ENCODE results near the gene RMDN2. TPM values are rescaled to one million over a fixed set of nuclear protein-coding genes. Genes with fewer than 3 reads are reported as not detected.
"Not testable (repeated sequence)": the region's sequence is repeated elsewhere in the genome, so short reads cannot be mapped to it uniquely, and the experiment has no call there.

The RMDN2 gene
- total and polyA plus RNA-seq, 12 donors = 28.5 to 126 (median 55.9) TPM

GRCh38 chr2:37926635-37927034 is 1.5 kb downstream of the RMDN2 start:
- TF ChIP-seq CTCF (IDR thresholded peaks at IDR 0.05) (no peak), POLR2A (IDR thresholded peaks at IDR 0.05) (no peak)
- H3K4me3 ChIP-seq = peak overlapping the region in 1 of 4 donors; percentile 51
- no peaks in the 10 kb centered on the region for H3K36me3 ChIP-seq (replicated peaks in 1 of 2)
- H3K27ac ChIP-seq = no peak overlapping the region
- no peaks in the 10 kb centered on the region for H3K27me3 ChIP-seq
- WGBS, 4 donors = 87 to 93% (median 91%) methylated on average over 6 of the region's 6 CpGs
- DNase-seq = no peak
- H3K4me1 ChIP-seq (replicated peaks in 1 of 2) = peaks cover 17 to 43% of the 10 kb centered on the region in 2 donors
- no peaks in the 10 kb centered on the region for H3K9me3 ChIP-seq (replicated peaks in 1 of 3)
- intact Hi-C loops (cut with DNase I) = no loop called here

GRCh38 chr2:37928377-37928776 is 3.3 kb downstream of the RMDN2 start:
- TF ChIP-seq POLR2A (IDR thresholded peaks at IDR 0.05) (no peak), CTCF (IDR thresholded peaks at IDR 0.05) (no peak)
- 79 to 88% (median 86%) methylated on average over 2 of the region's 2 CpGs for WGBS, 4 donors
- Histone ChIP-seq H3K27me3 (no peaks in the 10 kb centered on the region), H3K9me3 (replicated peaks in 1 of 3) (no peaks in the 10 kb centered on the region), H3K27ac (no peak overlapping the region), H3K36me3 (replicated peaks in 1 of 2) (no peaks in the 10 kb centered on the region), H3K4me1 (replicated peaks in 1 of 2) (peaks cover 17 to 43% of the 10 kb centered on the region in 2 donors), H3K4me3 (no peak overlapping the region)
- intact Hi-C loops (cut with DNase I) = no loop called here
- DNase-seq = no peak

GRCh38 chr2:37930392-37930791 is 5.3 kb downstream of the RMDN2 start:
- DNase-seq; H3K36me3 ChIP-seq (replicated peaks in 1 of 2); H3K4me3 ChIP-seq; intact Hi-C loops (cut with DNase I); H3K27ac ChIP-seq; H3K9me3 ChIP-seq (replicated peaks in 1 of 3); H3K27me3 ChIP-seq: not testable (repeated sequence)
- WGBS, 4 donors = 87 to 91% (median 89%) methylated on average over 5 of the region's 5 CpGs
- peaks cover 17 to 44% of the 10 kb centered on the region in 2 donors for H3K4me1 ChIP-seq (replicated peaks in 1 of 2)

GRCh38 chr2:37932873-37933272 is 7.8 kb downstream of the RMDN2 start:
- H3K36me3 ChIP-seq (replicated peaks in 1 of 2); H3K4me3 ChIP-seq; H3K27me3 ChIP-seq; H3K27ac ChIP-seq; H3K9me3 ChIP-seq (replicated peaks in 1 of 3); intact Hi-C loops (cut with DNase I); DNase-seq: not testable (repeated sequence)
- WGBS, 4 donors = 97 to 100% (median 98%) methylated on average over 1 to 19 of the region's 28 CpGs
- H3K4me1 ChIP-seq (replicated peaks in 1 of 2) = peaks cover 16 to 26% of the 10 kb centered on the region in 2 donors

- intact Hi-C loops (cut with DNase I) = no loop called here
- Histone ChIP-seq H3K4me1 (replicated peaks in 1 of 2) (peaks cover 9 to 14% of the 10 kb centered on the region in 2 donors), H3K4me3 (peak overlapping the region in 1 of 4 donors; percentile 44), H3K27ac (no peak overlapping the region), H3K9me3 (replicated peaks in 1 of 3) (no peaks in the 10 kb centered on the region), H3K36me3 (replicated peaks in 1 of 2) (no peaks in the 10 kb centered on the region), H3K27me3 (no peaks in the 10 kb centered on the region)
- DNase-seq = no peak
- no peak for TF ChIP-seq POLR2A (IDR thresholded peaks at IDR 0.05)
- no peak for TF ChIP-seq CTCF (IDR thresholded peaks at IDR 0.05)
- 26 to 43% (median 36%) methylated on average over 7 of the region's 7 CpGs for WGBS, 4 donors
Observed at GRCh38 chr2:37934591-37935513, 9.8 kb downstream of the RMDN2 start.

GRCh38 chr2:37937568-37937967 is 12.5 kb downstream of the RMDN2 start:
- peaks cover 9 to 14% of the 10 kb centered on the region in 2 donors for H3K4me1 ChIP-seq (replicated peaks in 1 of 2)
- H3K9me3 ChIP-seq (replicated peaks in 1 of 3); DNase-seq; H3K27me3 ChIP-seq; H3K27ac ChIP-seq; H3K36me3 ChIP-seq (replicated peaks in 1 of 2); intact Hi-C loops (cut with DNase I); H3K4me3 ChIP-seq: not testable (repeated sequence)
- 12 to 45% (median 26%) methylated on average over 1 of the region's 1 CpG for WGBS, 4 donors

- H3K4me1 ChIP-seq (replicated peaks in 1 of 2); intact Hi-C loops (cut with DNase I); H3K36me3 ChIP-seq (replicated peaks in 1 of 2); DNase-seq; H3K27me3 ChIP-seq; H3K27ac ChIP-seq; H3K4me3 ChIP-seq; H3K9me3 ChIP-seq (replicated peaks in 1 of 3): not testable (repeated sequence)
- WGBS, 4 donors = 97 to 100% (median 98%) methylated on average over 6 to 8 of the region's 8 CpGs
Observed at GRCh38 chr2:37941267-37941666, 16.2 kb downstream of the RMDN2 start.
